Activated CD8-positive, alpha-beta T cell treated with anti-CD3 and anti-CD28 coated beads for 36 hours (primary cell): ENCODE data around the gene DOP1B. TPM values are rescaled to one million over a fixed set of nuclear protein-coding genes. Genes with fewer than 3 reads are reported as not detected.

Experiments used
- ATAC-seq: fragments of 200-7000 bp; cut with Tn5 transposase; one replicate; pipeline ENCODE4 v1.10.0; 2021; ENCODE audit warnings: mild to moderate bottlenecking, moderate library complexity
- CTCF ChIA-PET: fragments of 350-600 bp; sonication (Branson Sonifier 250); formaldehyde crosslinking; loops from one replicate; lab custom pipeline; 2021; ENCODE audit warnings: antibody characterized with exemption; lab: Charles Lee
- POLR2A ChIA-PET: fragments of 350-600 bp; sonication (Branson Sonifier 250); formaldehyde crosslinking; loops from one replicate; lab custom pipeline; 2021; ENCODE audit warnings: antibody characterized with exemption; lab: Charles Lee
- DNase-seq: peaks from one replicate; pipeline ENCODE4 v3.0.0-alpha.2; 2020
- H3K27ac Mint-ChIP-seq: one replicate; pipeline ENCODE4 v1.8.0; 2021; ENCODE audit warnings: mild to moderate bottlenecking, mixed read lengths
- H3K27me3 Mint-ChIP-seq: one replicate; pipeline ENCODE4 v1.8.0; 2021; ENCODE audit warnings: mixed read lengths
- H3K36me3 Mint-ChIP-seq: one replicate; pipeline ENCODE4 v1.8.0; 2021; ENCODE audit warnings: low read depth, mixed read lengths
- H3K4me1 Mint-ChIP-seq: one replicate; pipeline ENCODE4 v1.8.0; 2021; ENCODE audit warnings: low read depth, mixed read lengths
- H3K4me3 Mint-ChIP-seq: one replicate; pipeline ENCODE4 v1.8.0; 2021; ENCODE audit warnings: mild to moderate bottlenecking, moderate library complexity, mixed read lengths
- H3K9me3 Mint-ChIP-seq: one replicate; pipeline ENCODE4 v1.8.0; 2021; ENCODE audit warnings: mixed read lengths
- intact Hi-C: fragments of 100-400 bp; cut with micrococcal nuclease; formaldehyde crosslinking; loops from one replicate; pipeline ENCODE4 v1.10.0; 2022
- total RNA-seq, 2 experiments: library from RNA; stranded (reverse); gene quantifications; one replicate each; pipeline ENCODE4 v1.2.3, GENCODE V29; 2021
- TF ChIP-seq, protein P1 (sequence below): fragments of 200-600 bp; IDR thresholded peaks from one replicate; pipeline ENCODE4 v1.8.0; 2022; ENCODE audit warnings: antibody characterized with exemption, mild to moderate bottlenecking

The DOP1B gene, protein sequence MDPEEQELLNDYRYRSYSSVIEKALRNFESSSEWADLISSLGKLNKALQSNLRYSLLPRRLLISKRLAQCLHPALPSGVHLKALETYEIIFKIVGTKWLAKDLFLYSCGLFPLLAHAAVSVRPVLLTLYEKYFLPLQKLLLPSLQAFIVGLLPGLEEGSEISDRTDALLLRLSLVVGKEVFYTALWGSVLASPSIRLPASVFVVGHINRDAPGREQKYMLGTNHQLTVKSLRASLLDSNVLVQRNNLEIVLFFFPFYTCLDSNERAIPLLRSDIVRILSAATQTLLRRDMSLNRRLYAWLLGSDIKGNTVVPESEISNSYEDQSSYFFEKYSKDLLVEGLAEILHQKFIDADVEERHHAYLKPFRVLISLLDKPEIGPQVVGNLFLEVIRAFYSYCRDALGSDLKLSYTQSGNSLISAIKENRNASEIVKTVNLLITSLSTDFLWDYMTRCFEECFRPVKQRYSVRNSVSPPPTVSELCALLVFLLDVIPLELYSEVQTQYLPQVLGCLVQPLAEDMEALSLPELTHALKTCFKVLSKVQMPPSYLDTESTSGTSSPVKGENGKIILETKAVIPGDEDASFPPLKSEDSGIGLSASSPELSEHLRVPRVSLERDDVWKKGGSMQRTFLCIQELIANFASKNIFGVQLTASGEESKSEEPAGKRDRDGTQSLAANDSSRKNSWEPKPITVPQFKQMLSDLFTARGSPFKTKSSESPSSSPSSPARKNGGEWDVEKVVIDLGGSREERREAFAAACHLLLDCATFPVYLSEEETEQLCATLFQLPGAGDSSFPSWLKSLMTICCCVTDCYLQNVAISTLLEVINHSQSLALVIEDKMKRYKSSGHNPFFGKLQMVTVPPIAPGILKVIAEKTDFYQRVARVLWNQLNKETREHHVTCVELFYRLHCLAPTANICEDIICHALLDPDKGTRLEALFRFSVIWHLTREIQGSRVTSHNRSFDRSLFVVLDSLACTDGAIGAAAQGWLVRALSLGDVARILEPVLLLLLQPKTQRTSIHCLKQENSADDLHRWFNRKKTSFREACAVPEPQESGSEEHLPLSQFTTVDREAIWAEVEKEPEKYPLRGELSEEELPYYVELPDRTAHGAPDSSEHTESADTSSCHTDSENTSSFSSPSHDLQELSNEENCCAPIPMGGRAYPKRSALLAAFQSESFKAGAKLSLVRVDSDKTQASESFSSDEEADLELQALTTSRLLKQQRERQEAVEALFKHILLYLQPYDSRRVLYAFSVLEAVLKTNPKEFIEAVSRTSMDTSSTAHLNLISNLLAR (N-terminal part only)
- total RNA-seq: 10 to 100 TPM; 14.3 to 15.2 TPM

DNA sequence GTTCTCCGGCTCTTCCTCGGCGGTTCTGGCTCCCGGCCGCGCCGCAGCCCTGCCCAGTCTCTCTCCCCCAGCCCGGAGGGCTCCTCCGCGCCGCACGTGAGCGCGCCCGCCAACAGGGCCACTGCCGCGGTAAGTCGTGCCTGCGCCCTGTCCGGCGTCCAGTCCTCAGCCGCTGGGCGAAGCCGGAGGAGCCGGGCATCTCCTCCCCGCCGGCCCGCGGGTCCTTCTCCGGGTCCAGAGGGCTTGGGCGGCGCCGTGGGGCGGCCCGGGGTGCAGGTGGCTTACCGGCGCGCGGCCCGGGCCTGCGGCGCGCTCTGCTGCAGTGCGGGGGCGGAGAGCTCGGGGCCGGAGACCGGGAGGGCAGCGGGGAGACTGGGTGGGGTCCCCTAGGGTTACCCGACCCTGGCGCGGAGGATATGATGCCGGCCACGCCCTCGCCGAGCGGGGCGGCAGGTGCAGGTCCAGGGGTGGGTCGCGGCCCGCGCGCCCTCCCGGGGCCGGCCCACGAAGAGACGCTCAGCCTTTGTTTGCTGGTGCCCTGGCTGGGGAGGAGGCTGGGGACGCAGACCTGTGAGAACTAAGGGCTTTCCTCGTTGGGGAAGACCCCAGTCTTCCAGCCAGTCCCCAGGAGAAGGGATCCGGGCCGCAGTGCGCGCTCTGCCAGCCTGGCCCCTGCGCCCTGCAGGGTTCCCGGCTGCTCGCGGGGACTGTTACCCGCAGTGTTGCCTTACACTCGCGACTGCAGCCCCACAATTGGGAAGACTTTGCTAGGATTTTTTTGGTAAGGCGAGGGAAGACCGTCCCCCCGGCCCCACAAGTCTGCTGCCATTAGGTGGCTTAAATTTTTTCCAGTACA lies at the start of gene DOP1B:
Gene DOP1B, plus strand, starts transcription at position 10 of the 856 bp plus-strand sequence. CDS start 7,910 bp downstream, outside the sequence.
- TF ChIP-seq, protein P1, sequence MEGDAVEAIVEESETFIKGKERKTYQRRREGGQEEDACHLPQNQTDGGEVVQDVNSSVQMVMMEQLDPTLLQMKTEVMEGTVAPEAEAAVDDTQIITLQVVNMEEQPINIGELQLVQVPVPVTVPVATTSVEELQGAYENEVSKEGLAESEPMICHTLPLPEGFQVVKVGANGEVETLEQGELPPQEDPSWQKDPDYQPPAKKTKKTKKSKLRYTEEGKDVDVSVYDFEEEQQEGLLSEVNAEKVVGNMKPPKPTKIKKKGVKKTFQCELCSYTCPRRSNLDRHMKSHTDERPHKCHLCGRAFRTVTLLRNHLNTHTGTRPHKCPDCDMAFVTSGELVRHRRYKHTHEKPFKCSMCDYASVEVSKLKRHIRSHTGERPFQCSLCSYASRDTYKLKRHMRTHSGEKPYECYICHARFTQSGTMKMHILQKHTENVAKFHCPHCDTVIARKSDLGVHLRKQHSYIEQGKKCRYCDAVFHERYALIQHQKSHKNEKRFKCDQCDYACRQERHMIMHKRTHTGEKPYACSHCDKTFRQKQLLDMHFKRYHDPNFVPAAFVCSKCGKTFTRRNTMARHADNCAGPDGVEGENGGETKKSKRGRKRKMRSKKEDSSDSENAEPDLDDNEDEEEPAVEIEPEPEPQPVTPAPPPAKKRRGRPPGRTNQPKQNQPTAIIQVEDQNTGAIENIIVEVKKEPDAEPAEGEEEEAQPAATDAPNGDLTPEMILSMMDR: no peak
- ChIA-PET POLR2A (interaction anchor here (0.5 to 1.1 kb wide), 3 partner anchors 11 to 17 kb away, joined by 3 to 4 read pairs (median 3); no protein-coding TSS in a partner anchor), CTCF (no interaction called here)
- peak within 1 kb of the TSS; percentile 49 for H3K27ac Mint-ChIP-seq
- H3K36me3 Mint-ChIP-seq: peaks cover 3% of the 10 kb centered on the region
- DNase-seq (peak; percentile 51), ATAC-seq (no peak)
- H3K9me3 Mint-ChIP-seq: no peaks in the 10 kb centered on the region
- H3K27me3 Mint-ChIP-seq: no peaks in the 10 kb centered on the region
- H3K4me1 Mint-ChIP-seq: peaks cover 26% of the 10 kb centered on the region
- intact Hi-C loops: no loop called here
- peak within 1 kb of the TSS; percentile 82 for H3K4me3 Mint-ChIP-seq

DNA sequence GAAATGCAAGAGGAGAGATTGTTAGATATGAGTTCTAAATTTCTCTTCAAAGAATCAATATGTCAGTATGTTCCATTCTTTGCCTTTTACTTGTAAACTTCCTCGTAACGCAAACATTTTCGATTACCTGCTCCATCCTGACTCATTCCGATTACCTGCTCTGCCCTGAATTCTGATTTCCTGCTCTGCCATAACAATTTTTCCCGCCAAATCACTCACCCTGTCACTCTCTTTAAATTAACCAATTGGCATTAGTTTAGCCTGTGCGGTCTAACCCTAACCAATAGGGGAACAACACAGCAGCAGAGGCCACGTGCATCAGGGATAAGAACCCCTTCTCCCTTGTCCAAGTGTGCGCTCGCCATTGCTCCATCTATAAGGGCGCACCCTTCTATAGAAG lies 46.8 kb upstream of the DOP1B start:
- peaks cover 8% of the 10 kb centered on the region for H3K27me3 Mint-ChIP-seq
- POLR2A ChIA-PET: interaction anchor here (0.6 kb wide), 1 partner anchor 44 kb away, joined by 5 read pairs; no protein-coding TSS in a partner anchor
- H3K27ac Mint-ChIP-seq: no peak overlapping the region
- H3K9me3 Mint-ChIP-seq: no peaks in the 10 kb centered on the region
- CTCF ChIA-PET: no interaction called here
- TF ChIP-seq, protein P1: no peak
- ATAC-seq: no peak
- peaks cover 20% of the 10 kb centered on the region for H3K4me1 Mint-ChIP-seq
- H3K4me3 Mint-ChIP-seq: no peak overlapping the region
- no peak for DNase-seq
- no peaks in the 10 kb centered on the region for H3K36me3 Mint-ChIP-seq
- intact Hi-C loops: no loop called here

DNA sequence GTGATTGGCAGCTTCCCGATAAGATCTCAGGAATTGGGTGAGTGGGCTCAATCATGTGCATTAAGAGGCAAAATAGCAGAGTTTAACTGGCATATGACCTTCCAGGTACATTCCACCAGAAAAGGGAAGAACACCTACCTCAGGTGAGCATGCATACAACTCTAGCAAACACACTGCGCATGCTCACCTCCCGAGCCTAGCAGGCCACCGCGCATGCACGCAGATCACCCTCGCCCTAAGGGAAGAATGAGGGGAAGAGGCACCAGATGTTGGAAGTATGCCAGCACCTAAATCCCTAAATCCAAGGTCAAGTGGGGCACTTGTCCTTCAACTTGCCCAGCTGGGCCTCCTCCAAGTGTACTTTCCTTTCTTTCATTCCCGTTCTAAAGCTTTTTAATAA lies 45.4 kb upstream of the DOP1B start:
- intact Hi-C loops: no loop called here
- H3K27me3 Mint-ChIP-seq: peaks cover under 1% of the 10 kb centered on the region
- H3K27ac Mint-ChIP-seq: no peak overlapping the region
- no peak for DNase-seq
- POLR2A ChIA-PET: no interaction called here
- no peaks in the 10 kb centered on the region for H3K9me3 Mint-ChIP-seq
- TF ChIP-seq, protein P1: no peak
- ATAC-seq: no peak
- no peak overlapping the region for H3K4me3 Mint-ChIP-seq
- H3K4me1 Mint-ChIP-seq: peaks cover 23% of the 10 kb centered on the region
- no peaks in the 10 kb centered on the region for H3K36me3 Mint-ChIP-seq
- CTCF ChIA-PET: interaction anchor here (1.1 to 5.3 kb wide), 7 partner anchors 15 to 534 kb away, joined by 3 to 39 read pairs (median 11); partner anchors contain the start of gene SETD4
